ENCODE measurements around the gene SLC2A4RG. TPM values are rescaled to one million over a fixed set of nuclear protein-coding genes. Genes with fewer than 3 reads are reported as not detected.

SLC2A4RG gene
- total RNA-seq, 4 donors from 2014 or later, result 10.5 to 120 (median 41.0) TPM

DNA sequence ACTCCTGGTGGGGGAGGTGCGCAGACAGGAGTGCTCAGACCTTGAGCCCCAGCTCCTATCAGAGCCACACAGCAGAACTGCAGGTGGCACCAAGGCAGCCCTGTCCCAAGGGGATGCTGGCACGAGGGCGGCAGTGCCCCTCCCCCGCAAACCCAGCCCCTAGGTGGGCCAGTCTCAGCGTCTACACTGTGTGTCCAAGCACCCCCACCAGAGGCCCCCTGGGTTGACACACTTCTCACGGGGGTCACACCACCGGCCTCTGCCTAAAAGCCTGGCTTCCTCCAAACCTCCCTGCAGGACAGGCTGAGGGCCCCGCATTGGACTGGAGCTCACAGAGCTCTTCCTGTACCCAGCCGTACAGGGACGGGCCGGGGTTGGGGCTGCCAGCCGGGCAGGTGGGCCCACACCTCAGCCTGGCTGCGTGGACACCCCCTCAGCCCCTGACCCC is 8.1 kb downstream of the SLC2A4RG start:
- no peak for DNase-seq
- Histone ChIP-seq H3K9me3 (no peaks in the 10 kb centered on the region), H3K36me3 (no peaks in the 10 kb centered on the region), H3K4me1 (no peaks in the 10 kb centered on the region), H3K27me3 (no peaks in the 10 kb centered on the region), H3K27ac (no peak overlapping the region), H3K4me3 (no peak overlapping the region)
- intact Hi-C loops (cut with DNase I; ENCODE audit: low total_unique reads), result no loop called here
- TF ChIP-seq, protein P1, sequence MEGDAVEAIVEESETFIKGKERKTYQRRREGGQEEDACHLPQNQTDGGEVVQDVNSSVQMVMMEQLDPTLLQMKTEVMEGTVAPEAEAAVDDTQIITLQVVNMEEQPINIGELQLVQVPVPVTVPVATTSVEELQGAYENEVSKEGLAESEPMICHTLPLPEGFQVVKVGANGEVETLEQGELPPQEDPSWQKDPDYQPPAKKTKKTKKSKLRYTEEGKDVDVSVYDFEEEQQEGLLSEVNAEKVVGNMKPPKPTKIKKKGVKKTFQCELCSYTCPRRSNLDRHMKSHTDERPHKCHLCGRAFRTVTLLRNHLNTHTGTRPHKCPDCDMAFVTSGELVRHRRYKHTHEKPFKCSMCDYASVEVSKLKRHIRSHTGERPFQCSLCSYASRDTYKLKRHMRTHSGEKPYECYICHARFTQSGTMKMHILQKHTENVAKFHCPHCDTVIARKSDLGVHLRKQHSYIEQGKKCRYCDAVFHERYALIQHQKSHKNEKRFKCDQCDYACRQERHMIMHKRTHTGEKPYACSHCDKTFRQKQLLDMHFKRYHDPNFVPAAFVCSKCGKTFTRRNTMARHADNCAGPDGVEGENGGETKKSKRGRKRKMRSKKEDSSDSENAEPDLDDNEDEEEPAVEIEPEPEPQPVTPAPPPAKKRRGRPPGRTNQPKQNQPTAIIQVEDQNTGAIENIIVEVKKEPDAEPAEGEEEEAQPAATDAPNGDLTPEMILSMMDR (IDR thresholded peaks at IDR 0.05), result no peak
- no peak for TF ChIP-seq POLR2A (IDR thresholded peaks at IDR 0.05)

DNA sequence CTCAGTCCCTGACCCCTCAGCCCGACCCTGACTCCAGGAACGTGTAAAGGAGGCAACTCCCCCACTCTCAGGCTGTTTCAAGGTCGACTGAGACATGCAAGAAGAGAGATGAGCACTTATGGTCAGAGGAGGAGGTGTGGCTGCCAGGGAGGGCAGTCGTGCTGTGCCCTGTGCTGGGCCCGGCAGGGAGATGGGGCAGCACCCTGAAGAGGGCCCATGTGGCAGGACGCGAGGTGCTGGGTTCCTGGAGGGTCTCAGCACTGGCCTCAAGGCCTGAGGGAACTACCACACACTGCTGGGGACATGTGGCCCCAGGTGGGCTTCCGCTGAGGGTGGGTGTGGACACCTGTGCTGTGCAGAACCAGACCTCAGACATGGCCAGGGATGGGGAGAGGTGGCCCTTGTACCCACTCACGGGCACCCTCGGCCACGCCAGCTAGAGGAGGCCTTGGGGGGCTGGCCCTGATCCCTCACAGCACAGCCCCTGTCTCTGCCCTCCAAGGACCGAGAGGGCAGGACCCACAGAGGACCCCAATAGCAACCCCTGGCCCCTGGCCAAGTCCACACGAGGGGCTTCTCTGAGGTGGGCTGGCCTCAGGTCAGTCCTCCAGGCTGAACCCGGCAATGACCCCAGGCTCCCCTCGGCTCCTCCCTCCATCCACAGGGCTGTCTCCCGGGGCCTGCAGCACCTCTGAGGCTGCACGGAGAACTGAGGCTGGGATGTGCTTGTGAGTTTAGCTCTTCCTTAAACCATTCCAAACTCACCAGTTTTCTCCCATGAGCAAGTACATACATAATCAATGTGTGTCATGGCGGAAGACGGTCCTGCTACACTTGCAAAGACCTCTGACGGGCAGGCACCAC is 8.7 kb downstream of the SLC2A4RG start:
- peak in 1 of 2 donors; percentile 31 for DNase-seq
- H3K4me1 ChIP-seq, result no peaks in the 10 kb centered on the region
- H3K27me3 ChIP-seq, result no peaks in the 10 kb centered on the region
- intact Hi-C loops (cut with DNase I; ENCODE audit: low total_unique reads), result no loop called here
- TF ChIP-seq POLR2A (IDR thresholded peaks at IDR 0.05), result no peak
- TF ChIP-seq, protein P1 (IDR thresholded peaks at IDR 0.05), result no peak
- H3K9me3 ChIP-seq, result no peaks in the 10 kb centered on the region
- no peaks in the 10 kb centered on the region for H3K36me3 ChIP-seq
- H3K4me3 ChIP-seq, result no peak overlapping the region
- no peak overlapping the region for H3K27ac ChIP-seq

DNA sequence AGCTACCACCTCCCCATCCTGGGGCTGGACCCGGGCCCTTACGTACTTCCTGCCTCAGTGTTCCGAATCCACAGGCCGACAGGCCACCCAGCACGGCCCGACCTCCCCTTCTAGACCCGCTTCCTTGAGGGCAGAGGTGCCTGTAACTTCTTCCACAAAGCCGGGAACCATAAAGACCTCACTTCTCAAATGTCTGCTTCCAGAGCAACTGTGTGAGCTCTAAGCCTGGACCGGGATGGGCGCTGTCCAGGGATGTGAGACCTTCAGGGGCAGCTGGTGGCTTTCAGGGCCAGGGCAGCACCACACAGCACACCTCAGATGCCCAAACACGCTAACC is 9.3 kb downstream of the SLC2A4RG start:
- Histone ChIP-seq H3K4me1 (no peaks in the 10 kb centered on the region), H3K4me3 (no peak overlapping the region), H3K27ac (no peak overlapping the region), H3K27me3 (no peaks in the 10 kb centered on the region), H3K36me3 (no peaks in the 10 kb centered on the region), H3K9me3 (no peaks in the 10 kb centered on the region)
- intact Hi-C loops (cut with DNase I; ENCODE audit: low total_unique reads), result no loop called here
- TF ChIP-seq POLR2A (IDR thresholded peaks at IDR 0.05), result no peak
- TF ChIP-seq, protein P1 (IDR thresholded peaks at IDR 0.05), result no peak
- DNase-seq, result no peak

DNA sequence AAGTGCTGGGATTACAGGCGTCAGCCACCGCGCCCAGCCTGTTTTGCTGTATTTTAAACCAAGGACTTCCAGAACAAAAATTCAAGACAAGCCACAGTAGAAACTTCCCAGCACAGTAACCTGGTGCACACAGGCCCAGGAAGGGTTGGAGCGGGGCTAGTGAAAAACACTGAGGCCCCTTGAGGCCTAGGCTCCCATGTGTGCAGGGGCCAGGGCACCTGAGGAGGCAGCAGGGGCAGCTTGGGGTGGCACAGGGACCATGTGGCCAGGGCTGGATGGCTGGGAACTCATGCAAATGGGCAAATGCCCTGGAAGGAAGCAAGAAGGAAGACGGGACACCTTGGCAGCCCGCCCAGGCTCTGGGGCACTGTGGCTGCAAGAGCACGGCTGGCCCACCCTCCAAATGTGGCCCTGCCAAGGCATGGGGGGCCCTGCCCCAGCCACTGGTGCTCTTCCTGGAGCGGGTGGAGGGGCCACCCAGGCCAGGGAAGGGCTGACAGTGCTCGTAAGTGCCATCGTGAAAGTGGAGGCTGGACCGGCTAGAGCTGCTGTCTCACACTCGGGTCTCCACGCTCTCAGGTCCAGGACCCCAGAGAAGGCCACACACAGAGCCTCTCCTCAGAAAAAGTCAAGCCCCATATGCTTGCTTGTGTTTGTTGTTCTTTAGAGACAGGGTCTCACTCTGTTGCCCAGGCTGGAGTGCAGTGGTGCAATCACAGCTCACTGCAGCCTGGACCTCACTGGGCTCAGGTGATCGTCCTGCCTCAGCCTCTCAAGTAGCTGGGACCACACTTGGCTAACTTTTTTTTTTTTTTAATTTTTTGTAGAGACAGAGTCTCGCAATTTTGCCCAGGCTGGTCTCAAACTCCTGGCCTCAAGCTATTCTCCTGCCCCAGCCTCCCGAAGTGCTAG is 10.3 kb downstream of the SLC2A4RG start:
- H3K9me3 ChIP-seq, result no peaks in the 10 kb centered on the region
- H3K36me3 ChIP-seq, result no peaks in the 10 kb centered on the region
- TF ChIP-seq POLR2A (IDR thresholded peaks at IDR 0.05), result no peak
- TF ChIP-seq, protein P1 (IDR thresholded peaks at IDR 0.05), result no peak
- DNase-seq, result no peak
- H3K27ac ChIP-seq, result no peak overlapping the region
- H3K27me3 ChIP-seq, result no peaks in the 10 kb centered on the region
- H3K4me1 ChIP-seq, result no peaks in the 10 kb centered on the region
- intact Hi-C loops (cut with DNase I; ENCODE audit: low total_unique reads), result no loop called here
- H3K4me3 ChIP-seq, result no peak overlapping the region
